Esophagus muscularis mucosa (tissue), 4 donors: ENCODE measurements around the gene TMEM72. TPM values are rescaled to one million over a fixed set of nuclear protein-coding genes. Genes with fewer than 3 reads are reported as not detected.

Source experiments
- DNase-seq: peaks from one replicate; pipeline ENCODE4 v3.0.0-alpha.2; 2017; ENCODE audit errors: extremely low spot score
- H3K27ac ChIP-seq, 4 donors: fragments of 200-600 bp; sonication (generic); replicated peaks in 1 of 4; 1 replicate in 3 of 4; 2 replicates in 1 of 4; pipeline ENCODE4 v1.5.1; 2016 to 2019; ENCODE audit warnings: mild to moderate bottlenecking in 1 of 4
- H3K27me3 ChIP-seq, 4 donors: fragments of 200-600 bp; sonication (generic); one replicate each; pipeline versions ENCODE4 v1.5.1 to v1.6.0; 2016 to 2019
- H3K36me3 ChIP-seq, 4 donors: fragments of 200-600 bp; sonication (generic); one replicate each; pipeline ENCODE4 v1.5.1; 2016 to 2019
- H3K4me1 ChIP-seq, 4 donors: fragments of 200-600 bp; sonication (generic); one replicate each; pipeline ENCODE4 v1.5.1; 2016 to 2019
- H3K4me3 ChIP-seq, 4 donors: fragments of 200-600 bp; sonication (generic); 1 replicate in 2 of 4; 2 replicates in 2 of 4; pipeline ENCODE4 v1.5.1; 2016 to 2019; ENCODE audit warnings: mild to moderate bottlenecking in 4 of 4, moderate library complexity in 1 of 4
- H3K9me3 ChIP-seq, 4 donors: fragments of 200-600 bp; sonication (generic); 1 replicate in 3 of 4; 2 replicates in 1 of 4; pipeline ENCODE4 v1.5.1; 2016 to 2019
- CTCF ChIP-seq, 3 experiments: fragments of 200-600 bp in 2 of 3; fragments of 450-650 bp in 1 of 3; sonication (generic) in 2 of 3; IDR thresholded peaks; one replicate each; pipeline ENCODE4 v1.5.1; 2017 to 2019; ENCODE audit warnings: antibody characterized with exemption in 3 of 3, mild to moderate bottlenecking in 2 of 3, moderate library complexity in 1 of 3
- EP300 ChIP-seq: sonication (generic); formaldehyde crosslinking; IDR thresholded peaks from one replicate; pipeline ENCODE4 v1.6.1; 2017; ENCODE audit warnings: antibody characterized with exemption
- POLR2A ChIP-seq: fragments of 450-650 bp; IDR thresholded peaks from one replicate; pipeline ENCODE4 v1.6.1; 2017; ENCODE audit warnings: antibody characterized with exemption, moderate library complexity, mild to moderate bottlenecking, low read depth
- POLR2AphosphoS5 ChIP-seq, 2 donors: sonication (generic); formaldehyde crosslinking; IDR thresholded peaks; one replicate each; pipeline ENCODE4 v1.6.1; 2017; ENCODE audit warnings: antibody characterized with exemption in 2 of 2
- WGBS: methylation state at CpG from one replicate; pipeline ENCODE4 v1.1.5; 2018; 5-methylcytosine and 5-hydroxymethylcytosine counted together
- intact Hi-C: fragments of 100-400 bp; cut with DNase I; formaldehyde crosslinking; loops from one replicate; pipeline ENCODE4 v1.15.1; 2023
- total RNA-seq, 4 donors: library from RNA; depleted of rRNA; stranded (reverse); fragments of >200 nt; gene quantifications; one replicate each; pipeline versions ENCODE4 v1.1.0 to v1.2.1, GENCODE V29; 2016

Gene TMEM72
- total RNA-seq, 4 donors from 2014 or later, result not detected

- no peaks in the 10 kb centered on the region for H3K36me3 ChIP-seq
- no peaks in the 10 kb centered on the region for H3K27me3 ChIP-seq
- DNase-seq, result peak; percentile 96
- no peak overlapping the region for H3K4me3 ChIP-seq
- peaks cover 35 to 43% (median 40%) of the 10 kb centered on the region in 4 donors for H3K4me1 ChIP-seq
- 44% methylated on average over 6 of the region's 10 CpGs for WGBS
- intact Hi-C loops, result loop anchor here (1.0 kb wide), 1 partner anchor 43 kb away; no protein-coding TSS in a partner anchor
- TF ChIP-seq POLR2AphosphoS5 (IDR thresholded peaks at IDR 0.05) (peak; percentile 54 to 76), EP300 (no peak), CTCF (IDR thresholded peaks at IDR 0.05) (peak in 2 of 3 experiments; percentile 91 to 93), POLR2A (no peak)
- H3K27ac ChIP-seq, result peak overlapping the region in 1 of 4 donors; percentile 12
- H3K9me3 ChIP-seq, result no peaks in the 10 kb centered on the region
Measured at GRCh38 chr10:44932517-44933450, 21.6 kb downstream of the TMEM72 start.

- no peak for DNase-seq
- Histone ChIP-seq H3K4me1 (peaks cover 35 to 43% (median 40%) of the 10 kb centered on the region in 4 donors), H3K27ac (peak overlapping the region in 3 of 4 donors; percentile 46 to 61 (median 46)), H3K27me3 (no peaks in the 10 kb centered on the region), H3K36me3 (no peaks in the 10 kb centered on the region), H3K4me3 (no peak overlapping the region), H3K9me3 (no peaks in the 10 kb centered on the region)
- intact Hi-C loops, result no loop called here
- TF ChIP-seq CTCF (IDR thresholded peaks at IDR 0.05) (no peak), POLR2AphosphoS5 (IDR thresholded peaks at IDR 0.05) (no peak), POLR2A (no peak), EP300 (no peak)
- 83% methylated on average over 8 of the region's 9 CpGs for WGBS
Measured at GRCh38 chr10:44933451-44934321, 22.5 kb downstream of the TMEM72 start.

GRCh38 chr10:44934416-44935200 is 23.5 kb downstream of the TMEM72 start:
- Histone ChIP-seq H3K4me1 (peaks cover 35 to 43% (median 40%) of the 10 kb centered on the region in 4 donors), H3K4me3 (no peak overlapping the region), H3K9me3 (no peaks in the 10 kb centered on the region), H3K27me3 (no peaks in the 10 kb centered on the region), H3K27ac (peak overlapping the region; percentile 46 to 61 (median 46)), H3K36me3 (no peaks in the 10 kb centered on the region)
- no peak for TF ChIP-seq POLR2AphosphoS5 (IDR thresholded peaks at IDR 0.05)
- no peak for TF ChIP-seq CTCF (IDR thresholded peaks at IDR 0.05)
- no peak for TF ChIP-seq POLR2A
- no peak for TF ChIP-seq EP300
- no peak for DNase-seq
- intact Hi-C loops, result no loop called here
- WGBS, result 88% methylated on average over 10 of the region's 18 CpGs

GRCh38 chr10:44935201-44935965 is 24.2 kb downstream of the TMEM72 start:
- Histone ChIP-seq H3K27ac (peak overlapping the region; percentile 46 to 61 (median 46)), H3K27me3 (no peaks in the 10 kb centered on the region), H3K9me3 (no peaks in the 10 kb centered on the region), H3K36me3 (no peaks in the 10 kb centered on the region), H3K4me1 (peaks cover 36 to 43% (median 40%) of the 10 kb centered on the region in 4 donors), H3K4me3 (no peak overlapping the region)
- WGBS, result 67% methylated on average over 6 of the region's 9 CpGs
- DNase-seq, result no peak
- intact Hi-C loops, result no loop called here
- TF ChIP-seq POLR2AphosphoS5 (IDR thresholded peaks at IDR 0.05) (peak; percentile 64 to 65), CTCF (IDR thresholded peaks at IDR 0.05) (no peak)
